Mesendoderm (in vitro differentiated cells): ENCODE data around the gene LAMC2.
A peak's percentile ranks its signal among the peaks of the same experiment; 100 is the strongest.

Experiments used
- DNase-seq: peaks from one replicate; pipeline ENCODE4 v3.0.0; 2013
- H2AK5ac ChIP-seq: 2 replicates; pipeline ENCODE4 v1.6.1; 2013; ENCODE audit warnings: low read length, inconsistent platforms
- H2BK120ac ChIP-seq: 2 replicates; pipeline ENCODE4 v1.6.1; 2013; ENCODE audit warnings: low read depth, mild to moderate bottlenecking, low read length, moderate library complexity, mixed read lengths
- H2BK15ac ChIP-seq: replicated peaks from 2 replicates; pipeline ENCODE4 v1.6.1; 2013; ENCODE audit warnings: low read depth, mild to moderate bottlenecking, moderate library complexity
- H2BK5ac ChIP-seq: 2 replicates; pipeline ENCODE4 v1.6.1; 2013; ENCODE audit warnings: low read length, inconsistent platforms
- H3K18ac ChIP-seq: 2 replicates; pipeline ENCODE4 v1.6.1; 2013; ENCODE audit warnings: mild to moderate bottlenecking, low read length, mixed read lengths
- H3K23ac ChIP-seq: one replicate; pipeline ENCODE4 v1.6.1; 2013; ENCODE audit warnings: low read length
- H3K27ac ChIP-seq: 2 replicates; pipeline ENCODE4 v1.5.1; 2013; ENCODE audit warnings: low read depth, mild to moderate bottlenecking, inconsistent platforms, low read length, moderate library complexity
- H3K27me3 ChIP-seq: 2 replicates; pipeline ENCODE4 v1.6.1; 2013; ENCODE audit warnings: low read length, control low read depth, mild to moderate bottlenecking, inconsistent platforms; ENCODE audit not compliant: insufficient read depth, poor library complexity
- H3K36me3 ChIP-seq: 2 replicates; pipeline ENCODE4 v1.6.1; 2013; ENCODE audit warnings: low read length, inconsistent platforms; ENCODE audit not compliant: control insufficient read depth, insufficient read depth
- H3K4ac ChIP-seq: one replicate; pipeline ENCODE4 v1.6.1; 2013; ENCODE audit warnings: low read depth, mild to moderate bottlenecking, low read length, moderate library complexity
- H3K4me1 ChIP-seq: 2 replicates; pipeline ENCODE4 v1.6.1; 2013; ENCODE audit warnings: low read depth, low read length, inconsistent platforms; ENCODE audit not compliant: control insufficient read depth
- H3K4me2 ChIP-seq: 2 replicates; pipeline ENCODE4 v1.6.1; 2013; ENCODE audit warnings: low read length
- H3K4me3 ChIP-seq: 2 replicates; pipeline ENCODE4 v1.5.1; 2013; ENCODE audit warnings: mild to moderate bottlenecking, low read length
- H3K56ac ChIP-seq: one replicate; pipeline ENCODE4 v1.6.1; 2013; ENCODE audit warnings: low read length
- H3K79me1 ChIP-seq: 2 replicates; pipeline ENCODE4 v1.6.1; 2013; ENCODE audit warnings: low read length, inconsistent platforms
- H3K79me2 ChIP-seq: 2 replicates; pipeline ENCODE4 v1.6.1; 2013; ENCODE audit warnings: mild to moderate bottlenecking, low read length; ENCODE audit not compliant: control insufficient read depth, insufficient read depth
- H3K9ac ChIP-seq: 2 replicates; pipeline ENCODE4 v1.6.1; 2013; ENCODE audit warnings: low read length, inconsistent platforms
- H4K5ac ChIP-seq: one replicate; pipeline ENCODE4 v1.6.1; 2013; ENCODE audit warnings: low read length
- H4K8ac ChIP-seq: one replicate; pipeline ENCODE4 v1.6.1; 2013; ENCODE audit warnings: low read depth, mild to moderate bottlenecking, control low read depth, low read length, moderate library complexity
- WGBS: extraction: QIAGEN DNeasy Blood & Tissue Kit; methylation state at CpG from one replicate; pipeline ENCODE4 v1.1.7; 2013; ENCODE audit warnings: low lambda C conversion rate, missing lambda C conversion rate; ENCODE audit not compliant: insufficient coverage; ENCODE audit errors: extremely low coverage; 5-methylcytosine and 5-hydroxymethylcytosine counted together

LAMC2 gene

GRCh38 chr1:183164340-183164739 is 21.7 kb upstream of the LAMC2 start:
- Histone ChIP-seq H2BK120ac (no peak overlapping the region), H3K4ac (no peak overlapping the region), H3K4me2 (no peak overlapping the region), H3K56ac (no peak overlapping the region), H3K18ac (no peak overlapping the region), H3K36me3 (no peaks in the 10 kb centered on the region), H4K8ac (no peak overlapping the region), H3K9ac (no peak overlapping the region), H2BK5ac (no peak overlapping the region), H3K4me3 (no peak overlapping the region), H3K23ac (no peak overlapping the region), H2AK5ac (no peak overlapping the region), H3K79me2 (no peaks in the 10 kb centered on the region), H3K27me3 (no peaks in the 10 kb centered on the region), H3K27ac (no peak overlapping the region), H2BK15ac (no peak overlapping the region), H3K79me1 (no peaks in the 10 kb centered on the region), H4K5ac (no peak overlapping the region), H3K4me1 (no peaks in the 10 kb centered on the region)
- DNase-seq = peak; percentile 96
- no CpG with 5 or more reads among the region's 1 CpG for WGBS

GRCh38 chr1:183164963-183165362 is 21.1 kb upstream of the LAMC2 start:
- H3K27me3 ChIP-seq = no peaks in the 10 kb centered on the region
- H3K18ac ChIP-seq = no peak overlapping the region
- DNase-seq = peak; percentile 19
- H4K8ac ChIP-seq = no peak overlapping the region
- H3K4me1 ChIP-seq = no peaks in the 10 kb centered on the region
- H3K4me2 ChIP-seq = no peak overlapping the region
- no peaks in the 10 kb centered on the region for H3K36me3 ChIP-seq
- H2BK5ac ChIP-seq = no peak overlapping the region
- no peak overlapping the region for H2BK15ac ChIP-seq
- no peak overlapping the region for H2AK5ac ChIP-seq
- H3K23ac ChIP-seq = no peak overlapping the region
- no peak overlapping the region for H3K4ac ChIP-seq
- H2BK120ac ChIP-seq = no peak overlapping the region
- WGBS = no CpG with 5 or more reads among the region's 4 CpGs
- no peak overlapping the region for H3K56ac ChIP-seq
- no peaks in the 10 kb centered on the region for H3K79me2 ChIP-seq
- no peak overlapping the region for H3K9ac ChIP-seq
- H3K79me1 ChIP-seq = no peaks in the 10 kb centered on the region
- no peak overlapping the region for H4K5ac ChIP-seq
- no peak overlapping the region for H3K4me3 ChIP-seq
- H3K27ac ChIP-seq = no peak overlapping the region

GRCh38 chr1:183165456-183165855 is 20.6 kb upstream of the LAMC2 start:
- H3K56ac ChIP-seq = no peak overlapping the region
- peak; percentile 66 for DNase-seq
- H2BK15ac ChIP-seq = no peak overlapping the region
- no peak overlapping the region for H4K5ac ChIP-seq
- no peak overlapping the region for H2BK5ac ChIP-seq
- H3K4me2 ChIP-seq = no peak overlapping the region
- no peak overlapping the region for H3K9ac ChIP-seq
- H2AK5ac ChIP-seq = no peak overlapping the region
- H4K8ac ChIP-seq = no peak overlapping the region
- H3K79me2 ChIP-seq = no peaks in the 10 kb centered on the region
- no peak overlapping the region for H2BK120ac ChIP-seq
- H3K4me1 ChIP-seq = no peaks in the 10 kb centered on the region
- H3K4me3 ChIP-seq = no peak overlapping the region
- H3K27me3 ChIP-seq = no peaks in the 10 kb centered on the region
- no peak overlapping the region for H3K18ac ChIP-seq
- no CpG with 5 or more reads among the region's 2 CpGs for WGBS
- H3K36me3 ChIP-seq = no peaks in the 10 kb centered on the region
- H3K23ac ChIP-seq = no peak overlapping the region
- H3K4ac ChIP-seq = no peak overlapping the region
- no peaks in the 10 kb centered on the region for H3K79me1 ChIP-seq
- H3K27ac ChIP-seq = no peak overlapping the region

GRCh38 chr1:183166454-183166853 is 19.6 kb upstream of the LAMC2 start:
- no peak overlapping the region for H3K9ac ChIP-seq
- no peak overlapping the region for H2BK5ac ChIP-seq
- H3K4me3 ChIP-seq = no peak overlapping the region
- H2AK5ac ChIP-seq = no peak overlapping the region
- no peaks in the 10 kb centered on the region for H3K79me1 ChIP-seq
- no peak overlapping the region for H2BK120ac ChIP-seq
- H3K4me1 ChIP-seq = no peaks in the 10 kb centered on the region
- no peaks in the 10 kb centered on the region for H3K27me3 ChIP-seq
- H3K56ac ChIP-seq = no peak overlapping the region
- no peak overlapping the region for H4K5ac ChIP-seq
- H4K8ac ChIP-seq = no peak overlapping the region
- H3K36me3 ChIP-seq = no peaks in the 10 kb centered on the region
- no peak overlapping the region for H3K18ac ChIP-seq
- no peaks in the 10 kb centered on the region for H3K79me2 ChIP-seq
- H2BK15ac ChIP-seq = no peak overlapping the region
- no peak overlapping the region for H3K4ac ChIP-seq
- no peak overlapping the region for H3K27ac ChIP-seq
- no peak overlapping the region for H3K4me2 ChIP-seq
- no peak for DNase-seq
- H3K23ac ChIP-seq = no peak overlapping the region
- no CpG with 5 or more reads among the region's 2 CpGs for WGBS

- WGBS = no CpG with 5 or more reads among the region's 1 CpG
- no peaks in the 10 kb centered on the region for H3K79me2 ChIP-seq
- no peak overlapping the region for H3K23ac ChIP-seq
- H4K8ac ChIP-seq = no peak overlapping the region
- no peak overlapping the region for H3K9ac ChIP-seq
- DNase-seq = no peak
- H3K4me2 ChIP-seq = no peak overlapping the region
- no peaks in the 10 kb centered on the region for H3K27me3 ChIP-seq
- no peak overlapping the region for H4K5ac ChIP-seq
- no peak overlapping the region for H2BK15ac ChIP-seq
- no peaks in the 10 kb centered on the region for H3K79me1 ChIP-seq
- no peak overlapping the region for H2AK5ac ChIP-seq
- H2BK120ac ChIP-seq = no peak overlapping the region
- no peak overlapping the region for H3K56ac ChIP-seq
- no peak overlapping the region for H3K27ac ChIP-seq
- no peaks in the 10 kb centered on the region for H3K36me3 ChIP-seq
- H3K4ac ChIP-seq = no peak overlapping the region
- no peak overlapping the region for H3K18ac ChIP-seq
- no peak overlapping the region for H3K4me3 ChIP-seq
- H2BK5ac ChIP-seq = no peak overlapping the region
- H3K4me1 ChIP-seq = no peaks in the 10 kb centered on the region
Measured at GRCh38 chr1:183167676-183168075, 18.4 kb upstream of the LAMC2 start.

- H3K27ac ChIP-seq = no peak overlapping the region
- WGBS = no CpG with 5 or more reads among the region's 3 CpGs
- H2BK120ac ChIP-seq = no peak overlapping the region
- no peak overlapping the region for H3K4ac ChIP-seq
- H3K4me3 ChIP-seq = no peak overlapping the region
- no peak for DNase-seq
- H2BK15ac ChIP-seq = no peak overlapping the region
- H4K5ac ChIP-seq = no peak overlapping the region
- H3K4me1 ChIP-seq = no peaks in the 10 kb centered on the region
- no peaks in the 10 kb centered on the region for H3K79me2 ChIP-seq
- no peaks in the 10 kb centered on the region for H3K36me3 ChIP-seq
- no peak overlapping the region for H3K18ac ChIP-seq
- no peak overlapping the region for H3K4me2 ChIP-seq
- H3K9ac ChIP-seq = no peak overlapping the region
- no peak overlapping the region for H2AK5ac ChIP-seq
- H4K8ac ChIP-seq = no peak overlapping the region
- no peak overlapping the region for H3K23ac ChIP-seq
- H2BK5ac ChIP-seq = no peak overlapping the region
- no peaks in the 10 kb centered on the region for H3K79me1 ChIP-seq
- no peak overlapping the region for H3K56ac ChIP-seq
- no peaks in the 10 kb centered on the region for H3K27me3 ChIP-seq
Measured at GRCh38 chr1:183168308-183168707, 17.8 kb upstream of the LAMC2 start.
